CD8-positive, alpha-beta memory T cell (primary cell): ENCODE data around the gene CCDC6. TPM values are rescaled to one million over a fixed set of nuclear protein-coding genes. Genes with fewer than 3 reads are reported as not detected.

Experiments
- CTCF ChIA-PET: fragments of 350-600 bp; sonication (Branson Sonifier 250); formaldehyde crosslinking; loops from one replicate; lab custom pipeline; 2021; ENCODE audit warnings: antibody characterized with exemption; lab: Charles Lee
- POLR2A ChIA-PET: fragments of 350-600 bp; sonication (Branson Sonifier 250); formaldehyde crosslinking; loops from one replicate; lab custom pipeline; 2021; ENCODE audit warnings: antibody characterized with exemption; lab: Charles Lee
- DNase-seq, 5 donors: peaks; one replicate each; pipeline versions ENCODE4 v3.0.0 to v3.0.0-alpha.2; 2020 to 2022; ENCODE audit warnings: mixed read lengths in 1 of 5
- H3K27ac ChIP-seq: one replicate; pipeline ENCODE4 v1.7.0; 2013; ENCODE audit warnings: low read depth, mild to moderate bottlenecking, low read length, moderate library complexity
- H3K27me3 ChIP-seq: 2 replicates; pipeline ENCODE4 v1.7.0; 2013; ENCODE audit warnings: low read length, mild to moderate bottlenecking; ENCODE audit not compliant: insufficient read depth, poor library complexity, severe bottlenecking
- H3K36me3 ChIP-seq: 2 replicates; pipeline ENCODE4 v1.7.0; 2013; ENCODE audit warnings: mild to moderate bottlenecking, low read length, moderate library complexity; ENCODE audit not compliant: insufficient read depth
- H3K4me1 ChIP-seq: 2 replicates; pipeline ENCODE4 v1.7.0; 2013; ENCODE audit warnings: mild to moderate bottlenecking, low read length, moderate library complexity; ENCODE audit not compliant: insufficient read depth
- H3K4me3 ChIP-seq: 2 replicates; pipeline ENCODE4 v1.7.0; 2013; ENCODE audit warnings: mild to moderate bottlenecking, low read length
- H3K9me3 ChIP-seq: 2 replicates; pipeline ENCODE4 v1.7.0; 2013; ENCODE audit warnings: mild to moderate bottlenecking, low read length
- H3K27ac Mint-ChIP-seq, 8 donors: one replicate each; pipeline ENCODE4 v1.8.0; 2020 to 2021; ENCODE audit warnings: mixed read lengths in 8 of 8, mild to moderate bottlenecking in 6 of 8, inconsistent platforms in 3 of 8, moderate library complexity in 3 of 8
- H3K27me3 Mint-ChIP-seq, 2 donors: one replicate each; pipeline ENCODE4 v1.8.0; 2020 to 2021; ENCODE audit warnings: mixed read lengths in 2 of 2, mild to moderate bottlenecking in 1 of 2, moderate library complexity in 1 of 2
- H3K36me3 Mint-ChIP-seq, 3 donors: one replicate each; pipeline ENCODE4 v1.8.0; 2020 to 2021; ENCODE audit warnings: mixed read lengths in 3 of 3, inconsistent platforms in 1 of 3, mild to moderate bottlenecking in 1 of 3
- H3K4me1 Mint-ChIP-seq, 3 donors: one replicate each; pipeline ENCODE4 v1.8.0; 2020 to 2021; ENCODE audit warnings: mixed read lengths in 3 of 3, inconsistent platforms in 1 of 3, mild to moderate bottlenecking in 1 of 3
- H3K4me3 Mint-ChIP-seq, 7 donors: one replicate each; pipeline ENCODE4 v1.8.0; 2020 to 2021; ENCODE audit warnings: mixed read lengths in 7 of 7, mild to moderate bottlenecking in 6 of 7, moderate library complexity in 4 of 7, inconsistent platforms in 2 of 7
- H3K9me3 Mint-ChIP-seq, 5 donors: one replicate each; pipeline ENCODE4 v1.8.0; 2020 to 2022; ENCODE audit warnings: mixed read lengths in 5 of 5, mild to moderate bottlenecking in 3 of 5, moderate library complexity in 2 of 5, inconsistent platforms in 1 of 5
- polyA plus RNA-seq: library from polyadenylated mRNA; unstranded; fragments of 300-500 nt; fragmentation: Illumina TruSeq; gene quantifications from one replicate; pipeline ENCODE4 v1.2.3, GENCODE V29; 2021
- total RNA-seq, 2 experiments: library from RNA; stranded (reverse); gene quantifications; one replicate each; pipeline ENCODE4 v1.2.3, GENCODE V29; 2021

Gene CCDC6
- total and polyA plus RNA-seq, 3 experiments from 2014 or later: 4.9 to 53.0 (median 52.0) TPM

DNA sequence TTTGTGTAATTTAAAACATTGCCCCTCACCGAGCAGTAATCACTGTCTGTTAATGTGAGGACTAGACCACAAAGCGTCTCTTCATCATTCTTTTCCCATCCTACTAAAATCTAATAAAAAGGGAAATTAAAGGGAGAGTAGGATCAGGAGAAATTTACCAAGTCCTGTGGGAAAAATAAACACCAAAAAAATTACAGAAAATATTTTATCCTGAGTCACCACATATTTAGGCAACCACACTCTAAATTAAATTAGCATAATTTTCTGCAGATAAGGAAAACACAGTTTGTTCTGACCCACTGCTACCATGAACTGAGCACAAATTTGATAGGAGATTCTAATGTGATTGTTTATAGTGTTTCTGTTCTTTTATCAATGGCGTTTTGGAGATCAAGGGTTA, 49.3 kb downstream of the CCDC6 start:
- Histone ChIP-seq H3K27ac (no peak overlapping the region), H3K27me3 (no peaks in the 10 kb centered on the region), H3K36me3 (no peaks in the 10 kb centered on the region), H3K4me1 (no peaks in the 10 kb centered on the region), H3K4me3 (no peak overlapping the region), H3K9me3 (no peaks in the 10 kb centered on the region)
- ChIA-PET CTCF (no interaction called here), POLR2A (no interaction called here)
- no peak for DNase-seq
- Mint-ChIP-seq H3K9me3 (no peaks in the 10 kb centered on the region), H3K27ac (no peak overlapping the region), H3K36me3 (peaks cover 11 to 21% (median 14%) of the 10 kb centered on the region in 3 donors), H3K4me3 (no peak overlapping the region), H3K27me3 (no peaks in the 10 kb centered on the region), H3K4me1 (peaks cover 49 to 83% (median 79%) of the 10 kb centered on the region in 3 donors)

GRCh38 chr10:59856104-59856503, 50.3 kb downstream of the CCDC6 start:
- Mint-ChIP-seq H3K4me3 (no peak overlapping the region), H3K9me3 (no peaks in the 10 kb centered on the region), H3K27ac (no peak overlapping the region), H3K27me3 (no peaks in the 10 kb centered on the region), H3K4me1 (peaks cover 46 to 75% (median 70%) of the 10 kb centered on the region in 3 donors), H3K36me3 (peaks cover 5 to 28% (median 14%) of the 10 kb centered on the region in 3 donors)
- no peak for DNase-seq
- no peak overlapping the region for H3K27ac ChIP-seq
- ChIA-PET POLR2A (interaction anchor here (0.5 kb wide), 1 partner anchor 16 kb away, joined by 3 read pairs; no protein-coding TSS in a partner anchor), CTCF (interaction anchor here (0.8 kb wide), 1 partner anchor 9 kb away, joined by 3 read pairs; no protein-coding TSS in a partner anchor)
- no peaks in the 10 kb centered on the region for H3K27me3 ChIP-seq
- H3K4me1 ChIP-seq: no peaks in the 10 kb centered on the region
- H3K4me3 ChIP-seq: no peak overlapping the region
- no peaks in the 10 kb centered on the region for H3K9me3 ChIP-seq
- H3K36me3 ChIP-seq: no peaks in the 10 kb centered on the region

DNA sequence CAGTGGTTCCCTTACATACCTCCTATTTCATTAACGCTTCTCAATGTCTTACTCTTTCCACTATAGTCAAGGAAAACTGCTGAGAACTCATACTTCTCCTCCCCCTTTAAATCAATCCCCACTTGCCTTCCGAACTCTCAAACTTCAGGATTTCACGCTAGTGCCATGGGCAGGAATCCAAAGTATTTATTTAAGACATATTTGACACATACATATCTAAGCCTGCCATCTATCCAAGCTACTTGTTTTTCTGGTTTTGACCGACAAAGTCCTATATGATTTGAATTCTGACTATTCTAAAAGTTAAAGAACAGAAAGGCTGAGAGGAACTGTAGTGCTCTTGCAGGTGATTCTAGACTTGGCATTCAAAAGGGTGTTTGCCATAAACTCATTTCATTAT, 51.8 kb downstream of the CCDC6 start:
- ChIA-PET CTCF (interaction anchor here (1.4 kb wide), 1 partner anchor 51 kb away, joined by 5 read pairs; the partner anchor contains the start of gene CCDC6), POLR2A (no interaction called here)
- peaks cover 0 to 35% (median 12%) of the 10 kb centered on the region in 3 donors for H3K36me3 Mint-ChIP-seq

GRCh38 chr10:59852670-59853069, 53.7 kb downstream of the CCDC6 start:
- Histone ChIP-seq H3K36me3 (no peaks in the 10 kb centered on the region), H3K9me3 (no peaks in the 10 kb centered on the region), H3K4me3 (no peak overlapping the region), H3K27ac (no peak overlapping the region), H3K4me1 (no peaks in the 10 kb centered on the region), H3K27me3 (no peaks in the 10 kb centered on the region)
- Mint-ChIP-seq H3K27ac (peak overlapping the region in 4 of 8 donors; percentile 13 to 43 (median 22)), H3K4me3 (no peak overlapping the region), H3K27me3 (no peaks in the 10 kb centered on the region), H3K9me3 (no peaks in the 10 kb centered on the region), H3K36me3 (peaks cover 0 to 52% (median 10%) of the 10 kb centered on the region in 3 donors), H3K4me1 (peaks cover 30 to 49% (median 45%) of the 10 kb centered on the region in 3 donors)
- no peak for DNase-seq
- POLR2A ChIA-PET: no interaction called here
- CTCF ChIA-PET: interaction anchor here (1.3 kb wide), 1 partner anchor 12 kb away, joined by 3 read pairs; no protein-coding TSS in a partner anchor

More for the DNA sequence above, 51.8 kb downstream of the CCDC6 start:
- Mint-ChIP-seq H3K9me3 (no peaks in the 10 kb centered on the region), H3K27me3 (no peaks in the 10 kb centered on the region), H3K27ac (no peak overlapping the region), H3K4me3 (no peak overlapping the region), H3K4me1 (peaks cover 43 to 66% (median 59%) of the 10 kb centered on the region in 3 donors)
- Histone ChIP-seq H3K27ac (no peak overlapping the region), H3K36me3 (no peaks in the 10 kb centered on the region), H3K4me1 (no peaks in the 10 kb centered on the region), H3K9me3 (no peaks in the 10 kb centered on the region), H3K27me3 (no peaks in the 10 kb centered on the region), H3K4me3 (no peak overlapping the region)
- DNase-seq: no peak

DNA sequence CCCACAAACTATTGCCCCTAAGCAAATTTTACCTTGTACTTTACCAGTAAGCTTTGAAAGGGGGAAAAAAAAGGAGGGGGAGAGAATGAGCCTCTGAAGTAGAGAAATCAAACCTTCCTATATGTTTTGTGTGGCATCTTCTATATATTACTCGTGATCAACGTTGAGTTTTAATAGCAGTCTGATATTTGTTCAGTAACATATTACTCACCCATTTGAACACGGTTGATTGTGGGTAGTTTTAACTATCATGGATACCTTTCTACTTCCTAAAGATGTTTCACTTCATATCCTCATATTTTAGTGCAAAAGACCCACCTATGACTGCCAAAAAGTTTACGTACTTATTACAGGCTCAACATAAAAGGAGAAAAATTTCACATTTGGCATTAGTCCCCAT, 54.5 kb downstream of the CCDC6 start:
- Histone ChIP-seq H3K4me3 (no peak overlapping the region), H3K27ac (no peak overlapping the region), H3K36me3 (no peaks in the 10 kb centered on the region), H3K9me3 (no peaks in the 10 kb centered on the region), H3K4me1 (no peaks in the 10 kb centered on the region), H3K27me3 (no peaks in the 10 kb centered on the region)
- peaks cover 27 to 46% (median 43%) of the 10 kb centered on the region in 3 donors for H3K4me1 Mint-ChIP-seq
- CTCF ChIA-PET: no interaction called here
- H3K36me3 Mint-ChIP-seq: peaks cover 0 to 61% (median 13%) of the 10 kb centered on the region in 3 donors
- peaks cover 0 to 1% of the 10 kb centered on the region in 2 donors for H3K27me3 Mint-ChIP-seq
- H3K9me3 Mint-ChIP-seq: no peaks in the 10 kb centered on the region
- no peak for DNase-seq
- POLR2A ChIA-PET: interaction anchor here (0.7 kb wide), 1 partner anchor 25 kb away, joined by 3 read pairs; no protein-coding TSS in a partner anchor
- H3K4me3 Mint-ChIP-seq: no peak overlapping the region
- H3K27ac Mint-ChIP-seq: no peak overlapping the region

GRCh38 chr10:59847888-59848287, 58.5 kb downstream of the CCDC6 start:
- H3K9me3 ChIP-seq: no peaks in the 10 kb centered on the region
- no peak for DNase-seq
- H3K4me3 ChIP-seq: no peak overlapping the region
- no peak overlapping the region for H3K27ac ChIP-seq
- CTCF ChIA-PET: no interaction called here
- H3K27me3 ChIP-seq: no peaks in the 10 kb centered on the region
- Mint-ChIP-seq H3K4me3 (no peak overlapping the region), H3K4me1 (peaks cover 10 to 28% (median 25%) of the 10 kb centered on the region in 3 donors), H3K27me3 (peaks cover 0 to 1% of the 10 kb centered on the region in 2 donors), H3K27ac (peak overlapping the region in 2 of 8 donors; percentile 35 to 77), H3K9me3 (no peaks in the 10 kb centered on the region), H3K36me3 (peaks cover 9 to 86% (median 20%) of the 10 kb centered on the region in 3 donors)
- POLR2A ChIA-PET: no interaction called here
- H3K36me3 ChIP-seq: no peaks in the 10 kb centered on the region
- H3K4me1 ChIP-seq: no peaks in the 10 kb centered on the region

DNA sequence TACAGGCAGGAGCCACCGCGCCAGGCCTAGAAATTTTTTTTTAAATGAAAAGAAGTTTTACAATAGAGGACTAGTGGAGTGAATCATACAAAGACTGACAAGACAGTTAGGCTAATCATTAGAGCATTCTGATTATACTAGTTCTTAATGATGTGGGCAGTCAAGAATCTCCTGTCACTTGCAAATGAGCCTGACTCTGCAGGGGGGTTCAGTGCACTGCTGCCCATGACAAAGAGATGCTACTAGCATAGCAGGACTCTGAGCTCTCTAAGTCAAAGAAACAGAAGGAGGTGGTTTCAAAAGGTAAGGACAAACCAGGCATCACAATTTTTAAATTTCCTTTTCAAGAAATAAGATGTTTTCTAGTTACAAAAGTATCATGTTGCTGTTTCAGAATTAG, 59.0 kb downstream of the CCDC6 start:
- peaks cover 0 to 1% of the 10 kb centered on the region in 2 donors for H3K27me3 Mint-ChIP-seq
- peaks cover 9 to 82% (median 17%) of the 10 kb centered on the region in 3 donors for H3K36me3 Mint-ChIP-seq
- H3K4me1 Mint-ChIP-seq: peaks cover 6 to 23% (median 20%) of the 10 kb centered on the region in 3 donors
- Histone ChIP-seq H3K4me1 (no peaks in the 10 kb centered on the region), H3K27ac (no peak overlapping the region), H3K27me3 (no peaks in the 10 kb centered on the region), H3K36me3 (no peaks in the 10 kb centered on the region), H3K4me3 (no peak overlapping the region), H3K9me3 (no peaks in the 10 kb centered on the region)
- CTCF ChIA-PET: no interaction called here
- no peak overlapping the region for H3K4me3 Mint-ChIP-seq
- peak overlapping the region in 4 of 8 donors; percentile 35 to 82 (median 61) for H3K27ac Mint-ChIP-seq
- DNase-seq: no peak
- POLR2A ChIA-PET: no interaction called here
- no peaks in the 10 kb centered on the region for H3K9me3 Mint-ChIP-seq

DNA sequence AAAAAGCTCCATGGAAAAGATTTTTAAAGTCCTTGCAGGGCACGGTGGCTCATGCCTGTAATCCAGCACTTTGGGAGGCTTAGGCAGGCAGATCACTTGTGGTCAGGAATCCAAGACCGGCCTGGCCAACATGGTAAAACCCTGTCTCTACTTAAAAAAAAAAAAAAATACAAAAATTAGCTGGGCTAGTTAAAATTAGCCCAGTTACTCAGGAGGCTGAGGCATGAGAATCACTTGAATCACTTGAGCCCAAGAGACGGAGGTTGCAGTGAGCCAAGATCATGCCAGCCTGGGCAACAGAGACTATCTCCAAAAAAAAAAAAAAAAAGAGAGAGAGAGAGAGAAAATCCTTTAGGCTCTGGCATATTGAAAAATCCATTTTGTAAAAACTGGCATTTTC, 61.9 kb downstream of the CCDC6 start:
- no peak overlapping the region for H3K27ac ChIP-seq
- Mint-ChIP-seq H3K4me3 (peak overlapping the region in 1 of 7 donors; percentile 45), H3K27me3 (peaks cover 0 to 1% of the 10 kb centered on the region in 2 donors), H3K27ac (no peak overlapping the region), H3K4me1 (peaks cover 4 to 21% (median 19%) of the 10 kb centered on the region in 3 donors), H3K9me3 (no peaks in the 10 kb centered on the region), H3K36me3 (peaks cover 20 to 68% (median 25%) of the 10 kb centered on the region in 3 donors)
- H3K4me3 ChIP-seq: no peak overlapping the region
- DNase-seq: no peak
- H3K9me3 ChIP-seq: no peaks in the 10 kb centered on the region
- POLR2A ChIA-PET: interaction anchor here (0.7 kb wide), 1 partner anchor 205 kb away, joined by 8 read pairs; no protein-coding TSS in a partner anchor
- no peaks in the 10 kb centered on the region for H3K36me3 ChIP-seq
- CTCF ChIA-PET: no interaction called here
- H3K4me1 ChIP-seq: no peaks in the 10 kb centered on the region
- no peaks in the 10 kb centered on the region for H3K27me3 ChIP-seq
